Adrenal gland (tissue), 5 donors: ENCODE data around the gene GPAT2.

ENCODE experiments used
- CTCF ChIP-seq, 6 experiments: fragments of 450-650 bp in 4 of 6; fragments of 200-600 bp in 2 of 6; sonication (generic) in 1 of 6; IDR thresholded peaks; 1 replicate in 5 of 6; 2 replicates in 1 of 6; pipeline versions ENCODE4 v1.5.1 to v1.8.0; 2016 to 2021; ENCODE audit warnings: antibody characterized with exemption in 6 of 6, mild to moderate bottlenecking in 2 of 6, moderate library complexity in 1 of 6
- POLR2A ChIP-seq, 2 donors: fragments of 450-650 bp; IDR thresholded peaks; one replicate each; pipeline ENCODE4 v1.6.1; 2017; ENCODE audit warnings: antibody characterized with exemption in 2 of 2, mild to moderate bottlenecking in 2 of 2, moderate library complexity in 1 of 2
- donor health status: DM: no; HTN: no; CAD: no.

GRCh38 chr2:96073170-96073775 is 38.6 kb upstream of the GPAT2 start:
- no peak for TF ChIP-seq POLR2A (IDR thresholded peaks at IDR 0.05)
- TF ChIP-seq CTCF (IDR thresholded peaks at IDR 0.05), result no peak
